ENCODE data around the gene CBY1.

Gene CBY1

DNA sequence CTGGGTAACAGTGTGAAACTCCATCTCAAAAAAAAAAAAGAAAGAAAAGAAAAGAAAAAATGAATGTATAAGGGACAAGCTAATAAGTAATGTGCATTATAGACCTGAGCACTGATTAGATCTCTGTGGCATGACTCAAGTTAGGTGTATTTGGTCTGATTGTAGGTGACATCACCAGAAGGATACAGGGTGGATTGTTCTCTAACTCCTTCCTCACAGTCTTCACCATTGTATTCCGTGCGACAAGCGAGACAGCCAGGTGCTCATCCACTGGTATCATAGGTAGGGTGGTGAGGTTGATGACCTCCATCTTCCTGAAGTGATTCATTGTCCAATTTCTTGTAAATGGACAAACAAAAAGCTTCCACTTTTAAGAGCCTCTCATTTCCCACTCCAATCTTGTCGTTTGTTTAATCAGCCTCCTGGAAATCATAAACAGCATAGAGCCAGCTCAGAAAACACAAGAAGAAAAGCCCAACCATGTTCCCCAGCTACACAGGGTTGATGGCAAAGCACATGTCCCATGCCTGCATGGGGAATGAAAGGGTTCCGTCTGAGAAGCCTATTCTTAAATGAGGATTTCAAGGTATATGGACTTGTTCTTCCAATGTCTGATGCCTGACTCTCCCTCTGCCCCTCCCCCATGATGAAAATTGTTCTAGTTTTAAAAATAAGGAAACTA is 6.5 kb upstream of the CBY1 start:
- no peak for DNase-seq (ENCODE audit: low read depth in 2 of 2, low spot score in 1 of 2)

GRCh38 chr22:38652859-38653258 is 3.6 kb upstream of the CBY1 start:
- DNase-seq (ENCODE audit: low read depth in 2 of 2, low spot score in 1 of 2): no peak

DNA sequence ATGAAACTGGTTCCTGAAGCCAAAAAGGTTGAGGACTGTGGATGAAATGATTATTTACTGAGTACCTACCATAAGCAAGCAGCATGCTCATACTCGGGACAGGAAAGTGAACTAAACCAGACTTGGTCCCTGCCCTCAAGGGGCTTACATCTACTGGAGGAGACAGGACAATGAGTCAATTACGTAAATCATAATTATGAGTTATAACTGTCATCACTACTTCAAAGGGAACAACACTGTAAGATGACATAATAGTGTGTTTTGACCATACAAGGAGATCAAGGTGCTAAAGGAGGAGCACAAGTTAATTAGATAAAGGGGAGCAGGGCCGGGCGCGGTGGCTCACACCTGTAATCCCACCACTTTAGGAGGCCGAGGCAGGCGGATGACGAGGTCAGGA is 2.7 kb upstream of the CBY1 start:
- no peak for DNase-seq (ENCODE audit: low read depth in 2 of 2, low spot score in 1 of 2)

GRCh38 chr22:38655519-38656255 is 751 bp upstream of the CBY1 start:
- DNase-seq (ENCODE audit: low read depth in 2 of 2, low spot score in 1 of 2): no peak

DNA sequence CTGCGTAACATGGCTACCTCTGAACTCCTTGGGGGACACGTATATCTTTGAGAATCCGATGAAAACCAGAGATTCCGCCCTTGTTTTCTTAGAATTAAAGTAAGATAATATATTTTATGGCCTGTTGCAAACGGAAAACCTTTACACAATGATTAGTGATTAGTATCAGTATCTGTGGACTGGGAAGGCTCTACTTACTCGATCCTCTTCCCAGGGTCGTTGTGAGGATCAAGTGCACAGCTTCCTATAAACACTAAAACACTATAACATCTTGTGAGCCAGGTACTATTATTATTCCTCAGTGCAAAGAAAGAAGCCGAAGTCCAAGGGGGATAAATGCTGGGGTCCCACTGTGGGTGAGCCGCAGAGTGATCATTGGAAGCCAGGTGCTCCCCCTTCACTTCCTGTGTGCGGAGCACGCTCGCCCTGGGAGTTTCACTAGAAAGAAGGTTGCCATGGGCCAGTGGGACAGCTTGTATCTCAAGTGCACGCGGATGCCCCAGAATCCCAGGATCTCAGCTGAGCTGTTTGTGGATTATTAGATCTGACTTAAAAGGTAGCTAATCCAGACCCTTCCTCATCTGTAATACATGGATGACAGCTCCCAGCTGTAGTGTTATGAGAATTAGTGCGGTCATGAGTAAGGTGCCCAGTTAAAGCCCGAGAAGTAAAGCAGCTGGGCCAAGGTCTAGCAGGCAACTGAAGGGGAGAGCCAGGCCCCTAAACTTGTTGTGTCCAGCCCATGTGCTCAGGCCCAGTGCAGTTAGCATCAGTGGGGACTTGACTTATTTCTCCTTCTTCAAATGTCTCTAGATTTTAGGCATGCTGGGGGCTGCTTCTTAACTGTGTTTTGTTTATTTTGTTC is 839 bp downstream of the CBY1 start:
- no peak for DNase-seq (ENCODE audit: low read depth in 2 of 2, low spot score in 1 of 2)

DNA sequence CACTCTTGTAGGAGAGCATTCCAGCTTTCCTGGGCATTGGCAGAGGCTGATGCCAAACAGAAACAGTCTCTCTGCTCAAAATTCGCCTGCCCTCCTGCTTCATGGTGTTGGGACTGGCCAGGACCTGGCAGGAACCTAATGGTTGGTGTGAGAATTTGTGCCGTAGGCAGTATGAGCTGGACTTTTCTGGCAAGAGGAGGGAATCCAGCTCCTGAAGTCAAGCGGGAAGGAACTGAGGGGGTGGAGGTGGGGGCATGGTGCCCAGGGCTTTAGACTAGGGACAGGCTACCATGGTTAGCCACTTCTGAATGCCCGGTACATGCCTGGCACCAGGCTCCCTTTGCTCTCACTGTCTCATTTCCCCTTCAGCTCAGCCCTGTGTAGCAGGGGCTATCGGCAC is 18.4 kb downstream of the CBY1 start:
- DNase-seq (ENCODE audit: low read depth in 2 of 2, low spot score in 1 of 2): no peak

GRCh38 chr22:38675833-38676232 is 19.4 kb downstream of the CBY1 start:
- DNase-seq (ENCODE audit: low read depth in 2 of 2, low spot score in 1 of 2): no peak

DNA sequence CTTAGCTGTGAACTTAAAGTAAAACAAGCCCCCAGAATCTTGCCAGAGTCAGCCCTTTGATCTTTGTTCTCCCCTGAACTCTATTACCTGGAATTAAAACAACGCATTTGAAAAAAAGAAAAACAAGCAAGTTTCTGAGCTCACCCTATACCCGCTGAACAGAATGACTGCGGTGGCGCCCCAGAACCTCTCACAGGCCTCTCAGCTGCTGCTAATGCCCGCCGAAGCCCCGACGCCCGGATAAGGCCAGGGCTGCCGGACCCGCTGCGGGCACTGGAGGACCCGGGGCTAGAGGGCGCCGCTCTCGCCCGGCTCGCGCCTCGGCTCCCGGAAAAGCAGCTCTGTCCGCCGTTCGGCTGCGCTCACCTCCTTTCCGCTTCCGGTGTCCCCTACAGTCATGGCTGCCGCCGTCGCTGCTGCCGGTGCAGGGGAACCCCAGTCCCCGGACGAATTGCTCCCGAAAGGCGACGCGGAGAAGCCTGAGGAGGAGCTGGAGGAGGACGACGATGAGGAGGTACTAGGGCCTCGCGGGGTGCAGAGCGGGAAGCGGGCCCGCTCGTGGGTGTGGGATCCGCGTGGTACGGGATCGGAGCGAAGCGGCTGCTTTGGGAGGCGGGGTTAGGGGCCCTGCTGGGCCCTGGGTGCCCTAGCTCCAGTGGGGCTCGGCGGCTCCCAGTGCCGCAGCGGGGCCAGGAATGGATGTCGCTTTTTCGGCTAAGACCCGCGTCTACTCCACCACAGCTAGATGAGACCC is 25.3 kb downstream of the CBY1 start, which contains the start of gene TOMM22:
Gene TOMM22 (plus strand): TSS at position 376 of the 754 bp plus-strand sequence. CDS start 22 bp downstream, at position 398.
- DNase-seq (ENCODE audit: low read depth in 2 of 2, low spot score in 1 of 2): peak; percentile 63 to 70

DNA sequence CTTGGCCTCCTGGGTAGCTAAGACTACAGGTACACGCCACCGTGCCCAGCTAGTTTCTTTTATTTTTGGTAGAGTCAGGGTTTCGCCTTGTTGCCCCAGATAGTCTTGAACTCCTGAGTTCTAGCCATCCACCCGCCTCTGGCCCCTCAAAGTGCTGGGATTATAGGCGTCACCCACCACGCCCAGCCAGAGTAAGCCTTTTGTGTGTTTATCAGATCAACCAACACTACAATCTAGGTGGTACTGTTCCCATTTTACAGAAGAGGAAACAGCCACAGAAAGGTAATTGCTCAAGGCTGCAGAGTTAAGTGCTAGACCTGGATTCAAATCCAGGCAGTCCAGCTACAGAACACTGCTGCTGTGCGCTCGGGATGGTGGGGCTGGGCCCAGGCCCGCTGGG is 28.5 kb downstream of the CBY1 start:
- DNase-seq (ENCODE audit: low read depth in 2 of 2, low spot score in 1 of 2): no peak

GRCh38 chr22:38685761-38686160 is 29.3 kb downstream of the CBY1 start:
- DNase-seq (ENCODE audit: low read depth in 2 of 2, low spot score in 1 of 2): no peak

DNA sequence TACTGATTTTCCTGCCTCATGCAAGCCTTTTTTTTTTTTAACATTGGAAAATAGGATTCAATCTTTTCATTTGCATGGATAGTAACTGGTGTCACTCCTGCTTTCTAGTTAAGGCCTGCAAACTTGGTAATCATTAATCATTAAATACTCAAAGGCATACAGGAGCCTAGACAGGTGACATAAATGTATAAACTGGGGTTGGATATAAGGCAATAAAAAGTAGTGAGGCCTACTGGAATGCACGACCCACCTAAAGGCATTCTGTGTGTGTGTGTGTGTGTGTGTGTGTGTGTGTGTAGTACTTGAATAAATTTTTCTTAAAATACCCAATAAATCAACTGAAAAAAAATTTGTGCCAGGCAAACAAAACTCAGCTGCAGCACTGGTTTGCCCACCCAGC is 33.2 kb downstream of the CBY1 start:
- no peak for DNase-seq (ENCODE audit: low read depth in 2 of 2, low spot score in 1 of 2)

DNA sequence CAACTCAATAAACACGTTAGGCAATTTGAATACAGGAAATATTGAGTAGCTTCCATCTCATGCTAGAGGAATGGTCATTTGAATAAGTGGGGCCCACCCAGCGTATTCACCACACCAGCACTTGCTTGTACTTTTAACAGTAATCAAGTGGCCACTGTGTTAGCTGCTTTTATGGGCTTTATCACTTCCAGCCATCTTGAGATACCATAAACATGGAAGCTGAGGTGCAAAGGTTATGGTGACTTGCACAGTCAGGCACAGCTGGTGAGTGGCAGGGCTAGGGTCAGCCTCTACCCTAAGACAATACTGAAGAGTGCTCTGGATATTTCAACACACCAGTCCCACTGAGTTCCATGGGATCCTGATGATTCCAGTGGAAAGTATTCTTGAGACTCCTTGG is 37.6 kb downstream of the CBY1 start:
- no peak for DNase-seq (ENCODE audit: low read depth in 2 of 2, low spot score in 1 of 2)

GRCh38 chr22:38694940-38695339 is 38.5 kb downstream of the CBY1 start:
- no peak for DNase-seq (ENCODE audit: low read depth in 2 of 2, low spot score in 1 of 2)

- DNase-seq (ENCODE audit: low read depth in 2 of 2, low spot score in 1 of 2): no peak
Measured at GRCh38 chr22:38696606-38697424, 40.4 kb downstream of the CBY1 start.

GRCh38 chr22:38697425-38698089 is 41.1 kb downstream of the CBY1 start:
- no peak for DNase-seq (ENCODE audit: low read depth in 2 of 2, low spot score in 1 of 2)

DNA sequence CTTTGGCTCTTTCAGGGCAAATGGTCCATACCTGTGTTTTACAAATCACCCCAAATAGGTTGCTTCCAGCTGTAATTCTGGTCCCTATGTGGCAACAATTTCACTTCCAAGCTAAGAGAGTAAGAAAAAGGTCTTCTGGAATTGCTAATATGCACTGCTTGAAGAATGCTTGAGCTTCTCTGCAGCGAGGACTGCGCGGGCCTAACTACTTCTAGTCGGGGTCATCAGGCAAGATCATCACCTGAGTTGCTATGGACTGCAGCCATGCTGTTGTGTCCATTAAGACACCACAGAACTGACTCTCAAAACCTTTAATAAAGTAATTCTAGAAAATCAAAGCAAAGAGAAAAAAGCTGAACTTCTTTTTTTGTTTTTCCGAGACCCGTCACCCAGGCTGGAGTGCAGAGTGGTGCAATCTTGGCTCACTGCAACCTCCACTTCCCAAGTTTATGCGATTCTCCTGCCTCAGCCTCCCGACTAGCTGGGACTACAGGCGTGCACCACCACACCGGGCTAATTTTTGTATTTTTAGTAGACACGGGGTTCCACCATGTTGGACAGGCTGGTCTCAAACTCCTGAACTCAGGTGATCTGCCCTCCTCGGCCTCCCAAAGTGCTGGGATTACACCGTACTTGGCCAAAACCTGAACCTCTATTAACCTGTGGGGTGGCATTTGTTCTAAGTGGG is 42.1 kb downstream of the CBY1 start:
- DNase-seq (ENCODE audit: low read depth in 2 of 2, low spot score in 1 of 2): no peak

- no peak for DNase-seq (ENCODE audit: low read depth in 2 of 2, low spot score in 1 of 2)
Measured at GRCh38 chr22:38699143-38699542, 42.7 kb downstream of the CBY1 start.

- no peak for DNase-seq (ENCODE audit: low read depth in 2 of 2, low spot score in 1 of 2)
Measured at GRCh38 chr22:38699784-38700183, 43.3 kb downstream of the CBY1 start.

DNA sequence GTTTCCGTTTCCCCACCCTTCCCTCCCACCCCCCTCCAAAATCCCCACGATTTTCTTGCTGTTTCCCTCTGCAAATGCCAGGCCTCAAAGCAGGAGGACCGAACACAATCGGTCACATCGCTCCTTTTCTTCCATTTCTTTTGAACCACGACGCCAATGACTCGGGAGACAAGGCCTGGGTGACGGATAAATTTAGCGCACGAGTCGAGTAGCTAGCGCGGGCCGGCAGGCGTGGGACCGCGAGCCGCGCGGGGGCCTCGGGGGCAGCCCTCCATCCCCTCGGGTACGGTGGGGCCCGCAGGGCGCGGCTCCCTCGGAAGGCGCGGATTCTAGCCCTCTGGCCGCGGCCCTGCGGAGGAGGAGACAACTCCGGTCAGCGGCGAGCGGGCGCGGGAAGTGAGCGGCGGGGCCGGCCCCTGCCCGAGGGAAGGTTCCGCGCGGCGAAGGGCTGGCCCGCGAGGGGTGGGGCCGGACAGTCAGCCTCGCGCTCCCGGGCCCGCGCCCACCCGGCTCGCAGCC is 43.9 kb downstream of the CBY1 start:
- DNase-seq (ENCODE audit: low read depth in 2 of 2, low spot score in 1 of 2): peak in 1 of 2 donors; percentile 32
